WERI-Rb-1 (cell line): ENCODE data around the gene PELI2.

Source experiments
- DNase-seq: peaks from one replicate; pipeline ENCODE4 v3.0.0-alpha.2; 2020
- H3K27ac ChIP-seq: fragments of 250-450 bp; sonication (Bioruptor Pico); 2 replicates; pipeline ENCODE4 v1.5.1; 2020; ENCODE audit warnings: mild to moderate bottlenecking, moderate library complexity
- H3K27me3 ChIP-seq: fragments of 250-450 bp; sonication (Bioruptor Pico); 2 replicates; pipeline ENCODE4 v1.5.1; 2021; ENCODE audit warnings: mild to moderate bottlenecking, low read depth, moderate library complexity; ENCODE audit not compliant: insufficient read depth, severe bottlenecking
- H3K36me3 ChIP-seq: fragments of 250-450 bp; sonication (Bioruptor Pico); 2 replicates; pipeline ENCODE4 v1.5.1; 2020; ENCODE audit warnings: mild to moderate bottlenecking, moderate library complexity
- H3K4me3 ChIP-seq: 2 replicates; pipeline ENCODE4 v1.5.1; 2011; ENCODE audit warnings: low read depth, mild to moderate bottlenecking, control low read depth, low read length
- H3K9me3 ChIP-seq: fragments of 250-450 bp; sonication (Bioruptor Pico); 2 replicates; pipeline ENCODE4 v1.5.1; 2021; ENCODE audit warnings: mild to moderate bottlenecking, moderate library complexity; ENCODE audit not compliant: severe bottlenecking
- TF ChIP-seq, protein P1 (sequence below): IDR thresholded peaks from 2 replicates; pipeline ENCODE4 v1.5.1; 2011; ENCODE audit warnings: low read depth, mild to moderate bottlenecking, control low read depth, inconsistent platforms, low read length

The PELI2 gene

DNA sequence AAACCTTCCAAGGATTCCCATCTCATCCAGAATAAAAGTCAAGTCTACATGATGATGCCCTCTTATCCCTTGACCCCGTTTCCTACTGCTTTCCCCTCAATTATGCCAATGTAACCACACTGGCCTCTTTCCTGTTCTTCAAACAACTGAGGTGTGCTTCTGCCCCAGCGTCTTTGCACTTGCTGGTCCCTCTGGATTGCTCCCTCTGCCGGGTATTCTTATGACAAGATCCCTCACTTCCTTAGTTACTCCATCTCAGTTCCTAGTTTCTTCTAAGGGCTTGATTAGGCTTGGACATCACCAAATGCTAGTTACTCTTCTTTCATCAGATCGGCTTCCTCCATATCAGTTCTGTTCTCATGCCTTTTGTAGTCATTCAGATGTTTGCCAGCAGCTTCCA, 32.7 kb upstream of the PELI2 start:
- H3K9me3 ChIP-seq: no peaks in the 10 kb centered on the region
- H3K4me3 ChIP-seq: no peak overlapping the region
- H3K36me3 ChIP-seq: no peaks in the 10 kb centered on the region
- H3K27me3 ChIP-seq: no peaks in the 10 kb centered on the region
- DNase-seq: no peak
- no peak overlapping the region for H3K27ac ChIP-seq
- TF ChIP-seq, protein P1, sequence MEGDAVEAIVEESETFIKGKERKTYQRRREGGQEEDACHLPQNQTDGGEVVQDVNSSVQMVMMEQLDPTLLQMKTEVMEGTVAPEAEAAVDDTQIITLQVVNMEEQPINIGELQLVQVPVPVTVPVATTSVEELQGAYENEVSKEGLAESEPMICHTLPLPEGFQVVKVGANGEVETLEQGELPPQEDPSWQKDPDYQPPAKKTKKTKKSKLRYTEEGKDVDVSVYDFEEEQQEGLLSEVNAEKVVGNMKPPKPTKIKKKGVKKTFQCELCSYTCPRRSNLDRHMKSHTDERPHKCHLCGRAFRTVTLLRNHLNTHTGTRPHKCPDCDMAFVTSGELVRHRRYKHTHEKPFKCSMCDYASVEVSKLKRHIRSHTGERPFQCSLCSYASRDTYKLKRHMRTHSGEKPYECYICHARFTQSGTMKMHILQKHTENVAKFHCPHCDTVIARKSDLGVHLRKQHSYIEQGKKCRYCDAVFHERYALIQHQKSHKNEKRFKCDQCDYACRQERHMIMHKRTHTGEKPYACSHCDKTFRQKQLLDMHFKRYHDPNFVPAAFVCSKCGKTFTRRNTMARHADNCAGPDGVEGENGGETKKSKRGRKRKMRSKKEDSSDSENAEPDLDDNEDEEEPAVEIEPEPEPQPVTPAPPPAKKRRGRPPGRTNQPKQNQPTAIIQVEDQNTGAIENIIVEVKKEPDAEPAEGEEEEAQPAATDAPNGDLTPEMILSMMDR: no peak

DNA sequence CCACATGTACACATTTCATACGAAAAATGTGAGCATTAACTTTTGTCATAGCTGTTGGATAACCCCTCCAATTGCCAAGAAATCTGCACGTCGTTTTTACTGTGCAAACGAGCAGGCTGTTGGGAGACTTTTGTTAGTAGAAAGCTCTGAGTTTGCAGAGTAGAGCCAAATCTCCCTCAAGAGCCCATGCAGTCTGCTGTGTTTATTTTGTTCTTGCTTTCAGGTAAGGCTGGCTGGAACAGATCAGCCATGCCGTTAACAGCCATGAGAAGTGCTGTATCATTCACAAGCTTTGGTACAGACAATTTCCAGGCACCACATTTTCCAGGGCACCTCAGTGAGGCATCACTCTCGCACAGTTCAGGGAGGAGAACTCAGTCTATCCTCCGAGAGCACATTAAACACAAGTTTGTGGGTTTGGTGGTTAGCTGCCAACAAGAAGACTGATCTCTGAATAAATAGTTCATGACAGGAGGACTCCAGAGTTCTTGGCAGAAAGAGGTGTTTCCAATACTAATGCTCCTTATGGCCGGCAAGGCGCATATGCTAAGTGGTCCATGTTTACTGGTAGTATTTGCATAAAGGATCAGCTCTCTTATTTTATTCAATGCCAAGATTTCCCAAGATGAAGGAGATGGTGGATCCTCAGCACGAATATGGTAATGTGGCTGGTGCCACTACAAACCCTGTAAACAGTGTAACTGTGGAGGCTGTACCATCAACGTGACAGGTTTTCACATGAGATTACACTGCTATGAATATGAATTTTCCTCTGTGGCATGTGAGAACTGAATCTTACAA, 30.3 kb upstream of the PELI2 start:
- TF ChIP-seq, protein P1: no peak
- no peaks in the 10 kb centered on the region for H3K27me3 ChIP-seq
- H3K4me3 ChIP-seq: no peak overlapping the region
- no peaks in the 10 kb centered on the region for H3K9me3 ChIP-seq
- no peak for DNase-seq
- no peak overlapping the region for H3K27ac ChIP-seq
- H3K36me3 ChIP-seq: no peaks in the 10 kb centered on the region

DNA sequence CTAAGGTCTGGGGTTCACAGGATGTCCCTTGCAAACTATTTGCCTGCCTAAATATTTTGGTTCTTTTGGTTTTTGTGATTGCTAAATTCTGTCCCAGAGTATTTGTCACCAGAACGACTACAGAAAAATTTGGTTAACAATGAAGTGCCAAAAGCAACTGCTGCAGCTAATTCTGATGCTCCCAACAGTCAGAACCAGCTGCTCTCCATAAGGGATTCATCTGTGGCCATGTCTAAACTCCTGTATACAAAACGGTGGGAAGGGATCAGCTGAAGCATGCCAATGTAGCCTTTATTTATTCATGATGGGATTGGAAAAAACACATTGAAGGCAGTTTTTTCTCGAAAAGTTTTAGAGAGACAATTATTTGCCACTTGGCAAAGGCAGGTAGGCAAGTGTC, 29.3 kb upstream of the PELI2 start:
- no peak overlapping the region for H3K27ac ChIP-seq
- H3K36me3 ChIP-seq: no peaks in the 10 kb centered on the region
- no peaks in the 10 kb centered on the region for H3K9me3 ChIP-seq
- no peak overlapping the region for H3K4me3 ChIP-seq
- no peaks in the 10 kb centered on the region for H3K27me3 ChIP-seq
- DNase-seq: no peak
- TF ChIP-seq, protein P1: no peak

DNA sequence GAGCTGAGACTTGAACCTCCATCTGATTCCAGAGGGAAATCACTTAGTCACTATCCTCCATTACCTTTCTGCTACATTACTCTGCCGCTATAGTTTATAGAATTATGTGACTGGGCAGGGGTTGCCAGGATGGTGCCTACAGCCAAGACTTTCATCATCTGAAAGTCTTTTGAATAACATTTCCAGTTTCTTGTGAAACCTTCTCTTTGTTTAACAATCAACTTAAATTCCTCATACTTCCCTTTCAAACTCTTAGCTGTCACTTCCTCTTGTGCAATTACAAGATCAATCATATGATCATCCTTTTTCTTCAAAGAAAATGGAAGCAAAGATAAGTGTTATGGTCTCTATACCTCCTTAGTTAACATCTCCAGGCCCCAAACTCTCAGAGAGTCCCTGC, 25.4 kb upstream of the PELI2 start:
- Histone ChIP-seq H3K4me3 (no peak overlapping the region), H3K36me3 (no peaks in the 10 kb centered on the region), H3K9me3 (no peaks in the 10 kb centered on the region), H3K27me3 (no peaks in the 10 kb centered on the region), H3K27ac (no peak overlapping the region)
- TF ChIP-seq, protein P1: no peak
- no peak for DNase-seq

DNA sequence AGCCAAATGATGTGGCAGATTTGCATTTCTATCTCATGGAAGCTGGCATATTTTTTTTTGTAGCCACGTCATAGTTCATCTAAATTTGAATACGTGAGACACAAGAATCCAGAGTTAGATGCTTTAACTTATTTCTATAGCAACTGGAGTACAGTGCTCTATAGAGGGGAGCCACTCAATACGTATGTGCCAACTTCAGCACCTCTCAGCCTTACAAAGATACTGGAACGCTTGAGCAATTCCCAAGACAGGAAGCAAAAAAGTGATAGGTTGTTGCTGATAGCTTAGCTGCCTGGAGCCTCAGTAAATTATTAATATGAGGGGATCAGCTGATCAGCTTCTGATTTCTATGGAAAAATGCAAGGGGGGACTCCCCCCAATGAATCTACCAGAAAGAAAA, 24.1 kb upstream of the PELI2 start:
- no peak overlapping the region for H3K27ac ChIP-seq
- TF ChIP-seq, protein P1: no peak
- no peaks in the 10 kb centered on the region for H3K27me3 ChIP-seq
- DNase-seq: no peak
- no peaks in the 10 kb centered on the region for H3K9me3 ChIP-seq
- no peak overlapping the region for H3K4me3 ChIP-seq
- no peaks in the 10 kb centered on the region for H3K36me3 ChIP-seq

DNA sequence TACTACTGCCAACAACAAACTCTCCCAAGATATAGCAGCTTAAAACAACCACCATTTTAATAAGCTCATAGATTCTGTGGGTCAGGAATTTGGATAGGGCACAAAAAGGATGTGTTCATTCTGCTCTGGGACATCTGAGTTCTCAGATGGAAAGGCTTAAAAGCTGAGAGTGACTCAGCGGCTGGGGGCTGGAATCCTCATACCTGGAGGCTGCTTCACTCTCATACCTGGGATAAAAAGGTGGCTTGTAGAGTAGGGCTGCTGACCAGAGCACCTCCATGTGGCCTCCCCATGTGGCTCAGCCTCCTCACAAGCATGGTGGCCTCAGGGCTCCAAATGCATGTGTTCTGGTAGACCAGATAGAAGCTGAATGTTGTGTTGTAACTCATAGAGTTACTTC, 20.2 kb upstream of the PELI2 start:
- DNase-seq: no peak
- Histone ChIP-seq H3K4me3 (no peak overlapping the region), H3K27ac (no peak overlapping the region), H3K36me3 (no peaks in the 10 kb centered on the region), H3K27me3 (no peaks in the 10 kb centered on the region), H3K9me3 (no peaks in the 10 kb centered on the region)
- TF ChIP-seq, protein P1: no peak
